Cardiac fibroblast (primary cell): ENCODE data around the gene FGFBP3.

Experiments used
- DNase-seq, 2 donors: peaks; one replicate each; pipeline versions ENCODE4 v3.0.0 to v3.0.0-alpha.2; 2010; ENCODE audit warnings: low read depth in 2 of 2
- H3K4me3 ChIP-seq, 2 donors: replicated peaks in 1 of 2; 1 replicate in 1 of 2; 2 replicates in 1 of 2; pipeline ENCODE4 v1.5.1; 2011; ENCODE audit warnings: low read depth in 2 of 2, low read length in 2 of 2, mild to moderate bottlenecking in 2 of 2, moderate library complexity in 1 of 2
- CTCF ChIP-seq: IDR thresholded peaks from one replicate; pipeline ENCODE4 v1.5.1; 2011; ENCODE audit warnings: low read depth, mild to moderate bottlenecking, low read length, inconsistent platforms

The FGFBP3 gene

GRCh38 chr10:91939653-91940052 lies 30.4 kb upstream of the FGFBP3 start:
- no peak for TF ChIP-seq CTCF
- H3K4me3 ChIP-seq, result no peak overlapping the region
- DNase-seq, result no peak

- no peak for TF ChIP-seq CTCF
- DNase-seq, result peak in 1 of 2 donors; percentile 7
Observed at GRCh38 chr10:91935886-91936285, 26.6 kb upstream of the FGFBP3 start.

GRCh38 chr10:91932737-91933136 lies 23.5 kb upstream of the FGFBP3 start:
- TF ChIP-seq CTCF, result no peak
- DNase-seq, result no peak
- H3K4me3 ChIP-seq, result no peak overlapping the region

More at GRCh38 chr10:91935886-91936285, 26.6 kb upstream of the FGFBP3 start:
- H3K4me3 ChIP-seq, result no peak overlapping the region

DNA sequence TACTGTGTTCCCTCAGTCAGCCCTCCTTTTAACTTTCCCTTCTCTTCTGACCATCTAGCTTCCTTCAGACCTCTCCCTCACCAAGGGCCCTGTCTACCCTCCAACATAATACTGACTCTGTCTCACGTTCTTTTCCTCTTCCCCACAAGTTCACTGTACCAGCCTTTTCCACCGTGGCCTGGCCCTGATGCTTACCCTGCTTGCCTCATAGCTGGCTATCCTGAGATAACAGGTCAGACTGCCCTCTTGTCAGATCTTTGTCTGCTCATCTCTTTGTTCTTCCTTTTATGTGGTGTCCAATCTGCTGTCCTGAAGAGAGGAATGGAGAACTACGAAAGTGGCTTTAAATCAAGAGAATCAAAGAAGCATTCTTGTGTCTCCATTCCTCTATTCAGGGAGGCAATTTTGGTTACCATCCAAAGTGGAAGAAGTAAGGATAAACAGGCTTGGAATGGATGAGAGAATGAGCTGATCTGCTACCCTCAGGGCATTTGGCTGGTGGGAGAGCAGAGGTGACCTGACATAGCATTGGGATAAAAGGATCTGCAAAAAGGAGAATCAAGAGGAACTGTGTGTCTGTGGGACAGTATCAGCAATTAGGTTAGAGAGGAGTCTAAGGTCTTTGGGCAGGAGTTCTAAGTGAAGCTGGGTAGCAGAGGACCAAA lies 22.4 kb upstream of the FGFBP3 start:
- no peak for DNase-seq
- H3K4me3 ChIP-seq, result no peak overlapping the region
- TF ChIP-seq CTCF, result no peak

GRCh38 chr10:91930939-91931338 lies 21.7 kb upstream of the FGFBP3 start:
- no peak for TF ChIP-seq CTCF
- no peak overlapping the region for H3K4me3 ChIP-seq
- DNase-seq, result no peak

- TF ChIP-seq CTCF, result no peak
- DNase-seq, result peak; percentile 44 to 46
- H3K4me3 ChIP-seq, result peak overlapping the region; percentile 25 to 87
Observed at GRCh38 chr10:91925022-91925320, 15.7 kb upstream of the FGFBP3 start.
